ENCODE measurements around the gene MAPRE2.

GRCh38 chr18:35180455-35180854, 139.2 kb downstream of the MAPRE2 start:
- TF ChIP-seq CTCF (IDR thresholded peaks at IDR 0.05): no peak
- no peak for TF ChIP-seq ZFX (IDR thresholded peaks at IDR 0.05; ENCODE audit: borderline replicate concordance)
